ENCODE measurements around the gene C1orf21. TPM values are rescaled to one million over a fixed set of nuclear protein-coding genes. Genes with fewer than 3 reads are reported as not detected.

The C1orf21 gene
- total RNA-seq, 2 donors from 2014 or later = 10.4 to 15.2 TPM

DNA sequence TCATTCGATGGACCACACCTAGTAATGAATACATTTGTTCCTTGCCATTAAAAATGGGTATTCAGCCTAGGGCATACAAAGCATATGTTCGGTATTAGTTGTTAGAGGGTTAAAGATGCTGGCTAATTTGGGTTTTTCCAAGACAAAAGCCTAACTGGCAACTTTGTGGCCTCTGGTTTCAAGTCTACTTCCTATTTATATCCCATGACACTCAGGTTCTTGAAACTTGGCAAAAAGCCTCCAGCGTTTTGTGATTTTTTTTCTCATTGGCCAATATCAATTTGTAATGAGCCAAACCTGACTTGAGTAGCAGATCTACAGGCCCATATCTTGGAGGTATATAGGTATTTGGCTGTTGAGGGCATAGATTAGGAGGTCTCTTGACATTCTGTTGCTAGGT lies 75.3 kb downstream of the C1orf21 start:
- Histone ChIP-seq H3K36me3 (no peaks in the 10 kb centered on the region), H3K27me3 (replicated peaks; ENCODE audit: insufficient read depth) (no peaks in the 10 kb centered on the region), H3K4me1 (ENCODE audit: control insufficient read depth in 1 of 2, low read depth in 2 of 2) (peaks cover 0 to 17% of the 10 kb centered on the region in 2 donors), H3K4me3 (no peak overlapping the region), H3K9me3 (no peaks in the 10 kb centered on the region), H3K27ac (no peak overlapping the region)
- TF ChIP-seq, protein P1, sequence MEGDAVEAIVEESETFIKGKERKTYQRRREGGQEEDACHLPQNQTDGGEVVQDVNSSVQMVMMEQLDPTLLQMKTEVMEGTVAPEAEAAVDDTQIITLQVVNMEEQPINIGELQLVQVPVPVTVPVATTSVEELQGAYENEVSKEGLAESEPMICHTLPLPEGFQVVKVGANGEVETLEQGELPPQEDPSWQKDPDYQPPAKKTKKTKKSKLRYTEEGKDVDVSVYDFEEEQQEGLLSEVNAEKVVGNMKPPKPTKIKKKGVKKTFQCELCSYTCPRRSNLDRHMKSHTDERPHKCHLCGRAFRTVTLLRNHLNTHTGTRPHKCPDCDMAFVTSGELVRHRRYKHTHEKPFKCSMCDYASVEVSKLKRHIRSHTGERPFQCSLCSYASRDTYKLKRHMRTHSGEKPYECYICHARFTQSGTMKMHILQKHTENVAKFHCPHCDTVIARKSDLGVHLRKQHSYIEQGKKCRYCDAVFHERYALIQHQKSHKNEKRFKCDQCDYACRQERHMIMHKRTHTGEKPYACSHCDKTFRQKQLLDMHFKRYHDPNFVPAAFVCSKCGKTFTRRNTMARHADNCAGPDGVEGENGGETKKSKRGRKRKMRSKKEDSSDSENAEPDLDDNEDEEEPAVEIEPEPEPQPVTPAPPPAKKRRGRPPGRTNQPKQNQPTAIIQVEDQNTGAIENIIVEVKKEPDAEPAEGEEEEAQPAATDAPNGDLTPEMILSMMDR (IDR thresholded peaks at IDR 0.05) = no peak
- DNase-seq (ENCODE audit: low spot score) (no peak), ATAC-seq (ENCODE audit: insufficient number of reproducible peaks, low FRiP score, low read depth) (no peak)

DNA sequence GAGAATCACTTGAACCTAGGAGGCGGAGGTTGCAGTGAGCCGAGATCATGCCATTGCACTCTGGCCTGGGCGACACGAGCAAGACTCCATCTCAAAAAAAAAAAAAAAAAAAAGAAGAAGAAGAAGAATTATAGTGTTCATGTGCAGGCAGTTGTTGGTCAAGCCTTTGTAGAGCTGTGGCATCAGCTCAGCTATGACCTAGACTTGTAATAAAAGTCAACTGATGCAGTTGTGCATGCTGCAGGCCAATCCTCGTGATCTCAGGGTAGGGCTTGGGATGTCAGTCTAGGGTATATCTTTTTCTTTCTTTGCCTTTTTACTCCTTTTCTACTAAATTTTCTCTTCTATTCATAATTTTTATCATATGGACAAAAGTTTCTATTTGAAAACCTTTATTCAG lies 76.2 kb downstream of the C1orf21 start:
- H3K27ac ChIP-seq = no peak overlapping the region
- TF ChIP-seq, protein P1 (IDR thresholded peaks at IDR 0.05) = no peak

DNA sequence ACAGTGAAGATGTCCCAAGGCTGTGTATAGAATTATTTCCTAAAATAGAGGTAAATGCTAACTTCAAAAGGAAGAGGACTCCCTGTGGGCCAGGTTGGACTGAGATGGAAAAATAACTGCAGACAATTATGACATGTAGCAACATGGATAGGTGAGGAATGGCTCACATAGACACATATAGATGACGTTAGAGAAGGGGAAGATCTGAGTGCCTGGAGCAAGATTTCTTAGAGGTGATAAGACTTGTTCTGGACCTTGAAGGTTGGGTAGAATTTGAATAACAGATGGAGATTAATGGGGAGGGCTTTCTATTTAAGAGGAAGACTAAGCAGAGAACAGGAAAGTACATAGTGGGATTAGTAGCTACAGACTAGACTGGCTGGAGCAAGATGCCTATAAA lies 76.9 kb downstream of the C1orf21 start:
- no peak overlapping the region for H3K27ac ChIP-seq
- TF ChIP-seq, protein P1 (IDR thresholded peaks at IDR 0.05) = no peak

More for the DNA sequence above, 76.2 kb downstream of the C1orf21 start:
- H3K4me1 ChIP-seq (ENCODE audit: control insufficient read depth in 1 of 2, low read depth in 2 of 2) = peaks cover 0 to 17% of the 10 kb centered on the region in 2 donors
- no peaks in the 10 kb centered on the region for H3K9me3 ChIP-seq
- no peak for DNase-seq (ENCODE audit: low spot score)
- no peaks in the 10 kb centered on the region for H3K27me3 ChIP-seq (replicated peaks; ENCODE audit: insufficient read depth)
- no peaks in the 10 kb centered on the region for H3K36me3 ChIP-seq
- no peak overlapping the region for H3K4me3 ChIP-seq
- no peak for ATAC-seq (ENCODE audit: insufficient number of reproducible peaks, low FRiP score, low read depth)

DNA sequence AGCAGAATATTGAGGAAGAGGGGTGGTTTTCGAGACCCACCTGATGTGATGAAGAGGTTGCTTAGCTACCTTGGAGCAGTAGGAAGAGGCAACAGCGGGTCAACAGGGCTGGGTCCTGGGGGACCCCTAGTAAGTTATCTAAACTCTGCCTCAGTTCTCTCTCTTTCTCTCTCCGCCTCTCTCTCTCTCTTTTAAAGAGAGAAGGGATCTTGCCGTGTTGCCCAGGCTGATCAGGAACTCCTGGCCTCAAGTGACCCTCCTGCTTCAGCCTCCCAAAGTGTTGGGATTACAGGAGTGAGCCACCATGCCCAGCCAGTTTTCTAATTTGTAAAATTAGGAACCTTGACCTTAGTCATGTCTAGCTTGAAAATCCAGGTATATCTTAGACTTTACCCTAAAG lies 77.9 kb downstream of the C1orf21 start:
- Histone ChIP-seq H3K4me1 (ENCODE audit: control insufficient read depth in 1 of 2, low read depth in 2 of 2) (peaks cover 0 to 2% of the 10 kb centered on the region in 2 donors), H3K27me3 (replicated peaks; ENCODE audit: insufficient read depth) (no peaks in the 10 kb centered on the region), H3K36me3 (no peaks in the 10 kb centered on the region), H3K9me3 (no peaks in the 10 kb centered on the region), H3K27ac (no peak overlapping the region), H3K4me3 (no peak overlapping the region)
- DNase-seq (ENCODE audit: low spot score) (no peak), ATAC-seq (ENCODE audit: insufficient number of reproducible peaks, low FRiP score, low read depth) (no peak)
- TF ChIP-seq, protein P1 (IDR thresholded peaks at IDR 0.05) = no peak

More for the DNA sequence above, 76.9 kb downstream of the C1orf21 start:
- DNase-seq (ENCODE audit: low spot score) (no peak), ATAC-seq (ENCODE audit: insufficient number of reproducible peaks, low FRiP score, low read depth) (no peak)
- H3K36me3 ChIP-seq = no peaks in the 10 kb centered on the region
- H3K4me1 ChIP-seq (ENCODE audit: control insufficient read depth in 1 of 2, low read depth in 2 of 2) = peaks cover 0 to 13% of the 10 kb centered on the region in 2 donors
- no peaks in the 10 kb centered on the region for H3K27me3 ChIP-seq (replicated peaks; ENCODE audit: insufficient read depth)
- H3K9me3 ChIP-seq = no peaks in the 10 kb centered on the region
- H3K4me3 ChIP-seq = no peak overlapping the region

DNA sequence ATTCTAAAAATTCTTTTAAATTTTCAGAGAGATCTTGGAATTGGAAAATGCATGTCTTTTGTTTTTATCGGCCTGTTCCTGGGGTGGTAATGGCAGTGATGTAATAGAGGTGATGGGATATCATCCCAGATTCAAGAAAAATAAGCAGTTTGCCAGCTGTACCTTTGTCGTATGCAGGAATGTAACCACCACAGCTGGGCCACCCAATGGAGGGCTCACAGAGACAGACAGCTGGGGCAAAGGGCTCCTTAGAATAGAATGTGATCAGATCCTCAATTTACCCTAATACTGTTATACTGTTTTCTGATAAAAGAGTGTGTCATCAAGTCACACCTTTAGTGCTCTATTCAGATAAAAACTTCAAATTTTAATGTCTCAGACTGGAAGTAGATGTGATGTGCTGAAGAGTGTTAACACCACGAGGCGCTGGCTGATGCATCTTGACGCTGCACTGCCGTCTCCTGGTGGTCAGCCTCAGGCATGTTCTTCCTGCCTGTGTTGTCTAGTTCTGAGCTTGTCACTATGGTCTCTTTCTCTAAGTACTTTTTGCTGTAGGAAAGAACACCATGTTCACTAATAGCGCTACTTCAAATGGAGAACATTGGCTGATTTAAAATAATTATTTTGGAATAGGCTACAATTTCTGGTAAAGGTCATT lies 78.8 kb downstream of the C1orf21 start:
- TF ChIP-seq, protein P1 (IDR thresholded peaks at IDR 0.05) = no peak
- Histone ChIP-seq H3K9me3 (no peaks in the 10 kb centered on the region), H3K4me3 (no peak overlapping the region), H3K4me1 (ENCODE audit: control insufficient read depth in 1 of 2, low read depth in 2 of 2) (no peaks in the 10 kb centered on the region), H3K27me3 (replicated peaks; ENCODE audit: insufficient read depth) (no peaks in the 10 kb centered on the region), H3K36me3 (no peaks in the 10 kb centered on the region), H3K27ac (no peak overlapping the region)
- no peak for ATAC-seq (ENCODE audit: insufficient number of reproducible peaks, low FRiP score, low read depth)
- no peak for DNase-seq (ENCODE audit: low spot score)
